ENCODE results near the gene DDX21. TPM values are rescaled to one million over a fixed set of nuclear protein-coding genes. Genes with fewer than 3 reads are reported as not detected.
"Not testable (repeated sequence)": the region's sequence is repeated elsewhere in the genome, so short reads cannot be mapped to it uniquely, and the experiment has no call there.

The DDX21 gene
- total and polyA plus RNA-seq, 9 donors: 16.0 to 77.0 (median 38.7) TPM

- TF ChIP-seq POLR2A (IDR thresholded peaks at IDR 0.05) (no peak), EP300 (IDR thresholded peaks at IDR 0.05) (no peak), CTCF (IDR thresholded peaks at IDR 0.05) (no peak)
- H3K9me3 ChIP-seq: no peaks in the 10 kb centered on the region
- no peaks in the 10 kb centered on the region for H3K36me3 ChIP-seq
- no peak for DNase-seq
- no peaks in the 10 kb centered on the region for H3K27me3 ChIP-seq
- H3K27ac ChIP-seq: no peak overlapping the region
- no peak overlapping the region for H3K4me3 ChIP-seq
- no peaks in the 10 kb centered on the region for H3K4me1 ChIP-seq (ENCODE audit: insufficient read depth)
- intact Hi-C loops (cut with DNase I): no loop called here
These were observed 21.0 kb upstream of the DDX21 start for GRCh38 chr10:68934994-68935393.

GRCh38 chr10:68938117-68938516 lies 17.9 kb upstream of the DDX21 start:
- no peak overlapping the region for H3K4me3 ChIP-seq
- no peaks in the 10 kb centered on the region for H3K36me3 ChIP-seq
- no peak for TF ChIP-seq CTCF (IDR thresholded peaks at IDR 0.05)
- no peak for TF ChIP-seq EP300 (IDR thresholded peaks at IDR 0.05)
- no peak for TF ChIP-seq POLR2A (IDR thresholded peaks at IDR 0.05)
- H3K9me3 ChIP-seq: no peaks in the 10 kb centered on the region
- H3K27ac ChIP-seq: no peak overlapping the region
- no peaks in the 10 kb centered on the region for H3K4me1 ChIP-seq (ENCODE audit: insufficient read depth)
- 55 to 63% (median 57%) methylated on average over 2 of the region's 2 CpGs for WGBS, 3 donors
- peak in 3 of 5 donors; percentile 22 to 27 (median 27) for DNase-seq
- H3K27me3 ChIP-seq: no peaks in the 10 kb centered on the region
- intact Hi-C loops (cut with DNase I): no loop called here

- no peak for DNase-seq
- no peaks in the 10 kb centered on the region for H3K4me1 ChIP-seq (ENCODE audit: insufficient read depth)
- TF ChIP-seq EP300 (IDR thresholded peaks at IDR 0.05) (no peak), CTCF (IDR thresholded peaks at IDR 0.05) (no peak), POLR2A (IDR thresholded peaks at IDR 0.05) (no peak)
- intact Hi-C loops (cut with DNase I): no loop called here
- no peaks in the 10 kb centered on the region for H3K9me3 ChIP-seq
- H3K36me3 ChIP-seq: no peaks in the 10 kb centered on the region
- no peaks in the 10 kb centered on the region for H3K27me3 ChIP-seq
- H3K27ac ChIP-seq: no peak overlapping the region
- 92 to 96% (median 93%) methylated on average over 2 of the region's 2 CpGs for WGBS, 3 donors
- H3K4me3 ChIP-seq: no peak overlapping the region
These were observed 17.1 kb upstream of the DDX21 start for GRCh38 chr10:68938884-68939283.

GRCh38 chr10:68940917-68941316 lies 15.1 kb upstream of the DDX21 start:
- H3K4me3 ChIP-seq; intact Hi-C loops (cut with DNase I); H3K36me3 ChIP-seq; H3K27me3 ChIP-seq; H3K9me3 ChIP-seq; DNase-seq; H3K27ac ChIP-seq; H3K4me1 ChIP-seq (ENCODE audit: insufficient read depth): not testable (repeated sequence)

- WGBS, 3 donors: 87 to 90% (median 88%) methylated on average over 3 of the region's 3 CpGs
- Histone ChIP-seq H3K9me3 (no peaks in the 10 kb centered on the region), H3K27me3 (no peaks in the 10 kb centered on the region), H3K27ac (no peak overlapping the region), H3K4me3 (no peak overlapping the region), H3K36me3 (no peaks in the 10 kb centered on the region), H3K4me1 (ENCODE audit: insufficient read depth) (peaks cover 2% of the 10 kb centered on the region)
- no peak for DNase-seq
- intact Hi-C loops (cut with DNase I): no loop called here
- TF ChIP-seq POLR2A (IDR thresholded peaks at IDR 0.05): no peak
- no peak for TF ChIP-seq CTCF (IDR thresholded peaks at IDR 0.05)
- TF ChIP-seq EP300 (IDR thresholded peaks at IDR 0.05): no peak
These were observed 5.4 kb upstream of the DDX21 start for GRCh38 chr10:68950598-68950997.

Measured in ovary (tissue), 9 donors.